ENCODE results near the gene PTGS1.
"Not testable (repeated sequence)": the region's sequence is repeated elsewhere in the genome, so short reads cannot be mapped to it uniquely, and the experiment has no call there.

The PTGS1 gene

DNA sequence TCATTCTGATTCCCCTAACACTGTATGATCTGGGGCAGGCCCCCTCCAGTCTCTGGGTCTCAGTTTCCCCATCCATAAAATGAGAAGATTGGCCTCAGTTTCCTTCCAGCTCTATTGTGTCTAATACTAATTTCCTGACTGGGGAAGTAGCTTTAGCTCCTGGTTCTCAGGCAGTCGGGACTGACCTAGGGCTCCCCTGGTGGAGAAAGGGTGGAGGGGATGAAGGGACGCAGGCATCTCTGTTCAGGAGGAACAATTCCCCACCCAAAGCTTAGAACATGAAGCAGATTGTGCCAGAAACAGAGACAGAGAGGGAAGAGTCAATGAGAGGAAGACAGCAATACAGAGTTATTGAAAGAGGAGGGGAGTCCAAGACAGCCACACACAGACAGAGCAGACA lies 14.2 kb upstream of the PTGS1 start:
- Histone ChIP-seq H3K36me3 (ENCODE audit: control insufficient read depth, insufficient read depth, low read length) (no peaks in the 10 kb centered on the region), H3K27me3 (replicated peaks; ENCODE audit: control insufficient read depth, insufficient read depth, low read length) (no peaks in the 10 kb centered on the region), H3K4me3 (replicated peaks; ENCODE audit: low read depth, low read length) (no peak overlapping the region)
- TF ChIP-seq, protein P1, sequence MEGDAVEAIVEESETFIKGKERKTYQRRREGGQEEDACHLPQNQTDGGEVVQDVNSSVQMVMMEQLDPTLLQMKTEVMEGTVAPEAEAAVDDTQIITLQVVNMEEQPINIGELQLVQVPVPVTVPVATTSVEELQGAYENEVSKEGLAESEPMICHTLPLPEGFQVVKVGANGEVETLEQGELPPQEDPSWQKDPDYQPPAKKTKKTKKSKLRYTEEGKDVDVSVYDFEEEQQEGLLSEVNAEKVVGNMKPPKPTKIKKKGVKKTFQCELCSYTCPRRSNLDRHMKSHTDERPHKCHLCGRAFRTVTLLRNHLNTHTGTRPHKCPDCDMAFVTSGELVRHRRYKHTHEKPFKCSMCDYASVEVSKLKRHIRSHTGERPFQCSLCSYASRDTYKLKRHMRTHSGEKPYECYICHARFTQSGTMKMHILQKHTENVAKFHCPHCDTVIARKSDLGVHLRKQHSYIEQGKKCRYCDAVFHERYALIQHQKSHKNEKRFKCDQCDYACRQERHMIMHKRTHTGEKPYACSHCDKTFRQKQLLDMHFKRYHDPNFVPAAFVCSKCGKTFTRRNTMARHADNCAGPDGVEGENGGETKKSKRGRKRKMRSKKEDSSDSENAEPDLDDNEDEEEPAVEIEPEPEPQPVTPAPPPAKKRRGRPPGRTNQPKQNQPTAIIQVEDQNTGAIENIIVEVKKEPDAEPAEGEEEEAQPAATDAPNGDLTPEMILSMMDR (IDR thresholded peaks at IDR 0.05; ENCODE audit: insufficient read depth, low read length, poor library complexity, severe bottlenecking), result peak; percentile 30
- DNase-seq (ENCODE audit: extremely low read depth, insufficient read length), result no peak

DNA sequence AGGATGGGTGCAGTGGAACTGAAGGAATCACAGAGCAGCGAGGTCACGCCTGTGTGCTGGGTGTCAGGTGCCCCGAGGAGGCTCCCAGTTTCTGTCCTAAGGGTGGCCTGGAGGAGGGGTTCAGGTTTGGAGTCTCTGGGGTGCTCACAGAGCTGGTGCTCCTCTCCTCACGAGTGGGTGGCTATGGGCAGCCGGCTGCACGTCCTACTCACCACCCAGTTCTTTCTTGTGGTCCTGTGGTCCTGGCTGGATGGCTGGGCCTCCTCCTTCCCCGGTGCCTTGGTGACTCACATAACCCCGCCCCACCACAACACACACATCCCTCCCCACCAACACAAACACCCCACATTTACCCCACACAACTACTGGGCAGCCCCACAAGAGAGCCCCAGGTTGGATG lies 9.9 kb upstream of the PTGS1 start:
- no peaks in the 10 kb centered on the region for H3K36me3 ChIP-seq (ENCODE audit: control insufficient read depth, insufficient read depth, low read length)
- no peaks in the 10 kb centered on the region for H3K27me3 ChIP-seq (replicated peaks; ENCODE audit: control insufficient read depth, insufficient read depth, low read length)
- DNase-seq (ENCODE audit: extremely low read depth, insufficient read length), result no peak
- no peak overlapping the region for H3K4me3 ChIP-seq (replicated peaks; ENCODE audit: low read depth, low read length)
- TF ChIP-seq, protein P1 (IDR thresholded peaks at IDR 0.05; ENCODE audit: insufficient read depth, low read length, poor library complexity, severe bottlenecking), result no peak

DNA sequence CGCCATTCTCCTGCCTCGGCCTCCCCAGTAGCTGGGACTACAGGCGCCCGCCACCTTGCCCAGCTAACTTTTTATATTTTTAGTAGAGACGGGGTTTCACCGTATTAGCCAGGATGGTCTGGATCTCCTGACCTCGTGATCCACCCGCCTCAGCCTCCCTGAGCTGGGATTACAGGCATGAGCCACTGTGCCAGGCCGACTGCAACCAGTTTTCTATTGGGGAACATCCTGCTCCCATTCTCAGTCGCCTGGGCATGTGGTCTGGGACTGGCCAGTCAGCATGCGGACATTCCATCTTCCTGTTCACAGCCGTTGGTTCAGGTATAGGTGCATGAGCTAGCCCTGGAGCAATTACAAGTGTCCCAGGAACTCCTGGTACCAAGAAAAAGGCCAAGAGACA lies 7.7 kb upstream of the PTGS1 start:
- H3K4me3 ChIP-seq (replicated peaks; ENCODE audit: low read depth, low read length); DNase-seq (ENCODE audit: extremely low read depth, insufficient read length); H3K27me3 ChIP-seq (replicated peaks; ENCODE audit: control insufficient read depth, insufficient read depth, low read length); H3K36me3 ChIP-seq (ENCODE audit: control insufficient read depth, insufficient read depth, low read length): not testable (repeated sequence)

DNA sequence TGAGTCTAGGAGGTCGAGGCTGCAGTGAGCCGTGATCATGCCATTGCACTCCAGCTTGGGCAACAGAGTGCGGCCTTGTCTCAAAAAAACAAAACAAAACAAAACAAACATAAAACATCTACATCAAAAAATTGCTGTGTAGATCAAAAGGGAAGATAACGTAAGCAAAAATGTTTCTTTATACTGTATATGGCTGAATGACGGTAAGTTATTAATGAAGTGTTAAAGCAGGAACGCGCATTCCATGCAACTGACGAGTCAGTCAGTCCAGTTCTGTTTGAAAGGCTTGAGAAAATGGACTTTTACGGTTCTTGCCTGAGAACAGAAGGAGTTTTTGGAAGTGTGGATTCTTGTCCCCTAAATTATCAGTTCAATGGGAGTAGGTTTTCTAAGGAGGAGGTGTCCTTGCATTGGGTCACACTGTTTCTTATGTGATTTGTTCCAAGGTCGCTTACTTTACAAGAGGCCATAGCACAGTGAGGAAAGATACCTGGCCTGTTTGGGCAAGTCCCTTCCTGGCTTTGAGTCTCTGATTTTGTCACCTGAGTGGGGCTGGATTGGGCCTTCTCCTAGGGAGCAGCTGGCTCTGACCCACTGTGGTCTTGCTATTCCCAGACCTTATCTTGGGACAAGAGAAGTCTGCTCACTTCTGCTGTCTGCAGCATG lies 6.6 kb upstream of the PTGS1 start:
- H3K36me3 ChIP-seq (ENCODE audit: control insufficient read depth, insufficient read depth, low read length), result no peaks in the 10 kb centered on the region
- TF ChIP-seq, protein P1 (IDR thresholded peaks at IDR 0.05; ENCODE audit: insufficient read depth, low read length, poor library complexity, severe bottlenecking), result no peak
- DNase-seq (ENCODE audit: extremely low read depth, insufficient read length), result no peak
- no peak overlapping the region for H3K4me3 ChIP-seq (replicated peaks; ENCODE audit: low read depth, low read length)
- H3K27me3 ChIP-seq (replicated peaks; ENCODE audit: control insufficient read depth, insufficient read depth, low read length), result no peaks in the 10 kb centered on the region

DNA sequence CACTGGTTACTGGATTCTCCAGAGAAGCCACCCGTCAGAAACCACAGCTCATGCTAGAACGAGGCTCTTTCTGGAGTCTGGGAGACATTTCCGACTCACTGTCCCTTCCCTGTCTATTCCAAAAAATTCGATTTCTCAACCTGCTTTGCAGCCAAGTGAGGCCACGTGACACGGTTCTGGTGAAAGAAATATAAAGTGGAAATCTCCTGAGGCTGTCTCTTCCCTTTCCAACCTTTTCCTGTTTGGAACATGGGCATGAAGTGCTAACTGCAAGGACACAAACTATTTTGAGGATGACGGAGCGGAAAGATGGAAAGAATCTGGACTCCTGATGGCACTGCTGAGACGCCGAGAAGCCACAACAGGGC lies 6.1 kb upstream of the PTGS1 start:
- no peaks in the 10 kb centered on the region for H3K36me3 ChIP-seq (ENCODE audit: control insufficient read depth, insufficient read depth, low read length)
- no peaks in the 10 kb centered on the region for H3K27me3 ChIP-seq (replicated peaks; ENCODE audit: control insufficient read depth, insufficient read depth, low read length)
- TF ChIP-seq, protein P1 (IDR thresholded peaks at IDR 0.05; ENCODE audit: insufficient read depth, low read length, poor library complexity, severe bottlenecking), result no peak
- no peak overlapping the region for H3K4me3 ChIP-seq (replicated peaks; ENCODE audit: low read depth, low read length)
- DNase-seq (ENCODE audit: extremely low read depth, insufficient read length), result no peak

DNA sequence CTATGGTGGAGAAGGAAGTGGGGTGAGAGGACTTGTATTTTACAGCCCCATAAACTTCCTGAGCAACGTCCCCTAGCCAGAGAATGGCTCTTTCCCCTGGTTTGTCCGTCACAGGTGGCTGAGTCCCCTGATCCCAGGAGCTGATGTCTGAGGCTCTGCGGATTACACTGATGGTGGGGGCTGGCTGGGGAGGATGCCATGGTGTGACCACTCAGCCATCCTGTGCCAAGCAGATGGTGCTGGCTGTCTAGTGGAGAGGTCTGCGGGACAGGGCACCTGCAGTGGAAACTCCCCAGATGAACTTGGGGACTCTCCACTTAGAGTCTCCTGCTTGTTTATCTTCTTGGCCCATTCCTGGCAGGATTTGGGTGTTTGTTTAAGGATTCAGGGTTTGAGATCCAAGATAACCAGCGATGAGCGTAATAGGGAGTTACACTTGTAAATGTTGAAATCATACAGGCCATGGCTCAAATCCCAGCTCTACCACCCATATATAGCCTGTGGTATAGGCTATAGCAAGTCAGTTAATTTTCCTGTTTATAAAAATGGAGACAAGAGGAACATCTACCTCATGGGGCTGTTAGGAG lies 4.7 kb upstream of the PTGS1 start:
- Histone ChIP-seq H3K36me3 (ENCODE audit: control insufficient read depth, insufficient read depth, low read length) (no peaks in the 10 kb centered on the region), H3K27me3 (replicated peaks; ENCODE audit: control insufficient read depth, insufficient read depth, low read length) (no peaks in the 10 kb centered on the region), H3K4me3 (replicated peaks; ENCODE audit: low read depth, low read length) (no peak overlapping the region)
- TF ChIP-seq, protein P1 (IDR thresholded peaks at IDR 0.05; ENCODE audit: insufficient read depth, low read length, poor library complexity, severe bottlenecking), result no peak
- no peak for DNase-seq (ENCODE audit: extremely low read depth, insufficient read length)

All from GM06990 (cell line).